NOMO-1 (cell line): ENCODE data around the gene INSM2.

Source experiments
- DNase-seq, 2 experiments: peaks; one replicate each; lab custom pipeline; 2025; ENCODE audit not compliant: unreplicated experiment in 2 of 2; lab: John Stamatoyannopoulos, UW

The INSM2 gene

DNA sequence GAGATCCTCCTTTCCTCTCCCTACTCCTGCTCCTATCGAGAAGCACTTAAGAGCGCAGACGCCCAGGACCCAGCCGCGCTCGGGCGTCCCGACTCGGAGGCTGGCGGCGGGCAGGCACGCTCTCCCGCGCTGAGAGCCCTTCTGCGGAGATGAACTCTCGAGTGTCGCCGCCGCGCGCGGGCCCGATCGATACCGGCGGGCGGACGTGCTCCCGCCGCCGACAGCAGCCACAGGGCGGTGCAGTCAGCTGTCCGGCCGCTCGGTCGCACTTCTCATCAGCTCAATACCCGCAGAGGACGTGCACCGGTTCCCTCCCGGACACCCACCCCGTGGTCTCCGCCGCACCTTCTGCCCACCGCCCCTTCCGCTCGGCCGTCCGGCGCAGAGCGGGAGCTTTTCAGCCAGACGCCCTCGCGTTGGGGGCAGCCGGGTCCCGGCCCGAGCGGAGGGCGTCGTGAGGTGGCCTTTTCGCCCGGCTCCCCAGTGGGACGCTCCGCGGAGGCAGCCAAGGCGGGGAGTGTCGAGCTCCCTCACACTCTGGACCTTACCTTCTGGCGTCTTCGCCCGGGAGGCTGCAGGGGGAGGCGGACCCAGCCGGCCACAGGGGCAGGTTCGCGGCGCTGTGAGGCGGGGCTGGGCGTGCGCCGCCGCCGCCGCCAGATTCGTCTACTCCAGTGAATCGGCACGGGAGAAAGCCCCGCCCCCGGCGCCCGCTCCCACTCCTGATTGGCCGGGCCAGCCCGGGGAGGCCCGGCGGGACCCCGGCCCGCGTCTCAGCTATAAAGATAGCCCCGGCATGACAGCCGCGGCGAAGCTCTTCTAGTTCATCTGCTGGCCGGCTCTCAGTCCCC is at the start of gene INSM2:
Gene INSM2, plus strand, starts transcription at position 808 of the 851 bp plus-strand sequence. CDS start 89 bp downstream, outside the sequence.
- peak in 1 of 2 experiments; percentile 8 for DNase-seq

GRCh38 chr14:35492569-35493014 is 41.4 kb upstream of the INSM2 start:
- DNase-seq, result no peak

DNA sequence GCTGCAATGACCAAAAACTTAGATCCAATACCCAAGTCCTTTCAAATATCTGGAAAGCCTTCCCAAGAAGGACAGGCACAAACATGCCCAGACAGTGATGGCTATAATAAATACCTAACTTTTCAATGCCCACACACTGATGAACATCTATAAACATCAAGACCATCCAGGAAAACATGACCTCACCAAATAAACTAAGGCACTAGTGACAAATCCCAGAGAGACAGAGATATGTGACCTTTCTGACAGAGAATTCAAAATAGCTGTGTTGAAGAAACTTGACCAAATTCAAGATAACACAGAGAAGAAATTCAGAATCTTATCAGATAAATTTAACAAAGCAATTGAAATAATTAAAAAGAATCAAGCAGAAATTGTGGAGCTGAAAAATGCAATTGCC is 38.7 kb upstream of the INSM2 start:
- DNase-seq, result no peak

DNA sequence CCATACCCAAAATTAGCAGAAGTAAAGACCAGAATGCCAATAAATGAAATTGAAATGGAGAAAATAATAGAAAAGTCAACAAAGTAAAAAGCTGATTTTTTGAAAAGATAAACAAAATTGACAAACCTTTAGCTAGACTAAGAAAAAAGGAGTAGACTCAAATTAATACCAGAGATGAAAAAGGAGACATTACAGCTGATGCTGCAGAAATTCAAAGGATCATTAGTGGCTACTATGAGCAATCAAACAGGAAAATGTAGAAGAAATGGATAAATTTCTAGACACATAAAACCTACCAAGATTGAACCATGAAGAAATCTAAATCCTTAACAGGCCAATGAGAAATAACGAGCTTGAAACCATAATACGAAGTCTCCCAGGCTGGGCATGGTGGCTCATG is 34.8 kb upstream of the INSM2 start:
- no peak for DNase-seq

DNA sequence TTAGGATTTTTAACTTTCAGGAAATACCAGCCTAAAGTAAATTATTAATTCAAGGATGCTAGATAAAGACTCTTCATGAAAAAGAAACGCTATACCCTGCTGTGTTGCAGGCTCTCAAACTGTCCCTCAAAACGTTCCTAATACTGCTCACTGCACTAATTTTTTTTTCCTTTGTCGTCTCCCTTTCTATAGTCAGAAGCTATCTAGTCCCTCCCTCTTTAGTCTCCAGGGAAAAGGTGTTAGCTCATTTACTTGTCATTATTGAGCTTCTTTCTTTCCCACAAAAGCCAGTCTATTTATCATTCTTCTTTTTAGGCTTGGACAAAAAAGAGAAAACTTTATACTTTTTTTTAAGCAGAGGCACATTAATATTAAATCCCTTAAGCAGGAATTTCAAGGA is 30.3 kb upstream of the INSM2 start:
- DNase-seq, result no peak

- no peak for DNase-seq
Observed at GRCh38 chr14:35504260-35504659, 29.7 kb upstream of the INSM2 start.

GRCh38 chr14:35506461-35506860 is 27.5 kb upstream of the INSM2 start:
- no peak for DNase-seq

GRCh38 chr14:35506927-35507326 is 27.0 kb upstream of the INSM2 start:
- no peak for DNase-seq

DNA sequence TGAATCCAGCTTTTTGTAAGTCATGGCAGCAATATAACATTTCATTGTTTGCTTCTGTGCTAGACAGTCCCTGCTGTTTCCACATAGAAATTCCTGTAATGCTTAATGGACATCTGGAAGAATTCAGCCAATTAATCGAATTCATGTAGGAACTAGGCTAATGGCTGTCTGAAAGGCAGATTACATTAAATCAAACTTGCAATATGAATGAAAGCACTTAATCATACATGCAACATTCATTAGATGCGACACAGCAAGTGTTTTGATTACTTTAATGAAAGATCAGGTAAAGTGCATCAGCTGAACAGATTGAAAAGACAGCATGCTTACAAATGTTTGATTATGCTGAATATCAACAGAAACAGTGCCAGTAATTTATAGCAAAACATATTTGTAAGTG is 24.1 kb upstream of the INSM2 start:
- DNase-seq, result no peak

- DNase-seq, result no peak
Observed at GRCh38 chr14:35512765-35513164, 21.2 kb upstream of the INSM2 start.

DNA sequence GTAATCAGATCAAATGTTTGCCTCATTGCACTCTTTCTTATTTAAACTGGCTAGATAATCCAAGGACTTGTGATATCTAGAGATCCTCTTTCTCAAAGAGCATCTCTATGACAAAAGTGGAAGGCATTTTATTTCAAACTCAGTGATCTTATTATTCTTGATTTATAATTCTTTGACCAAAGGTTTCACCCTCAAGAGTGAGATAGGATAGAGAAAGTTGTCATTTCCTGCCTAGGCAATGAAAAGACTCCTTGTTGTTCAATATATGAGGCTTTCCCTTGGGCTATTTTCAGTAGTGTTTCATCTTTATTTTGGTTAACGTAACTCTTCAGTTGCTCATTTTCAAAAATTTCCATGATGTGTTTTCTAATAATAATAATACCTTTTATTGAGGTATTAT is 18.0 kb upstream of the INSM2 start:
- DNase-seq, result no peak

GRCh38 chr14:35519986-35520385 is 14.0 kb upstream of the INSM2 start:
- DNase-seq, result no peak

DNA sequence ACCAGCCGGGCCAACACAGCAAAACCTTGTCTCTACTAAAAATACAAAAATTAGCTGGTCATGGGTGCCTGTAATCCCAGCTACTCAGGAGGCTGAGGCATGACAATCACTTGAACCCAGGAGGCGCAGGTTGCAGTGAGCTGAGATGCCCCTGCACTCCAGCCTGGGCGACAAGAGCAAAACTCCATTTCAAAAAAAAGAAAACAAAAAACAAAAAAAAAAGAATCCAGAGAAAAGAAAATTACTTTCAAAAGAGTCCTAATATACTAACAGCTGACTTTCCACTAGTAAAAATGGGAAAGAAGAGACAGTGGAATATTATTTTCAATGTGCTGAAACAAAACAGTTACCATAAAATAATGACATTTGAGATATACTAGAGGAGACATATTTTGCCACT is 8.3 kb upstream of the INSM2 start:
- DNase-seq, result no peak

GRCh38 chr14:35526962-35527361 is 7.0 kb upstream of the INSM2 start:
- no peak for DNase-seq

DNA sequence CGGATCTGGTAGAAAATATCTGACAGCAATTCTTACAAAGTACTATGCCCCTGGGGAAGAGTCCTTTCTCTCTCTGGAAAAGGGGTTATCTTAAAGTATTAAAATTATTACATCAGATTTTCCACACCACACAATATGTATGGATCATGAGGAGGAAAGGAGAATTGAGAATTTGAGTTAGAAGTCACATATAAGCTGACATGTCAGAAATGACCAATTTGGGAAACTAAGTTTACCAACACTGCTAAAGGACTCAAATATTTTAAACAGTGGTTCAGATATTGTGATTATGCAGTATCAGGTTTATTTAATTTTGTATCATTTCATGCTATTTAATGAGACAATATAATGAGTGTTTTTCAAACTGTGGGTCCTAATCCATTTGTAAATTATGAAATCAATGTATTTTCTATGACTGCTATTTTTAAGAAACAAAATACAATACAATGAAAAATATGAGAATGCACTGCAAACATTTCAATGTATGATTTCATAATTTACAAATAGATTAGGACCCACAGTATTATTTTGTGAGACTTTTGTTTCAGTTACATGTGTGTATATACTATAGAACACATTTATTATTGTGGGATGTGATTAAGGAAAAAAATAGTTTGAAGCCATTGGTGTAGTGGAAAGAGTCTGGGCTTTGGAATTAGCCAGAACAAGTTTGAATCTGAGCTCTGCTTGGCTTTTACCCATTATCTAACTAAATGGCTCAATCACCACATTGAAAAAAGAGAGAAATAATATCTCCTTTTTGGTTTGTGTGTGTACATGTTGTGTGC is 1.8 kb upstream of the INSM2 start:
- no peak for DNase-seq

DNA sequence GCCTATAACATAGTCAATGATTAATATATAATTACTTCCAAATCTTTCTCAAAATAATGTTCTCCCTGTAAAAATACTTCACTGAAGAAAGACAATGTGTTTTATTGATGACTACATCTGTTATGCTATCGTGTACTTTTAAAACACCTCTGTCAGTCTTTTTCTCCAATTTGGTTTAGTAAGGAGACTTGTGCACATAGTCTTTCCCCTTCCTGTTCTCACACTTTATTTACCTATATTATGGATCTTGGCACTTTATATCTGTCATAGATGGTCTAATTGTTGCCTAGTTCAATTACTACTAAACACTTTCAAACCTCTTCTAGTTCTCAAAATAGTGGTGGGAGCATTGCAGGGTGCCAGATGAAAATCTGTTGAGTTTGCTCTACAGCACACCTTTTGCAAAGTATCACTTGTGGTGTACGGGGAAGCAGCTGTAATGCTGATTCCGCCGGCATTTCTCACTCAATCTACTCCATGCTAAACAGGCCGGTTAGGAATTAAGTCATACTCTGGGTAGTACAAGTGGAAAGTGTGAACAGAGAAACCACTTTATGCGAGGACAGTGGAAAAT is 1.1 kb upstream of the INSM2 start:
- no peak for DNase-seq

GRCh38 chr14:35534208-35534872 is 376 bp downstream of the INSM2 start:
- no peak for DNase-seq

GRCh38 chr14:35534873-35535482 is 1.0 kb downstream of the INSM2 start:
- DNase-seq, result peak; percentile 55 to 57

GRCh38 chr14:35535483-35536112 is 1.6 kb downstream of the INSM2 start:
- no peak for DNase-seq

- no peak for DNase-seq
Observed at GRCh38 chr14:35539969-35540368, 6.0 kb downstream of the INSM2 start.
